Muscle of leg (tissue), 11 donors: Measurements from ENCODE around the gene ALOX5. TPM values are rescaled to one million over a fixed set of nuclear protein-coding genes. Genes with fewer than 3 reads are reported as not detected.
A peak's percentile ranks its signal among the peaks of the same experiment; 100 is the strongest.

Source experiments
- DNase-seq: peaks from one replicate; pipeline ENCODE4 v3.0.0; 2013
- H3K27ac ChIP-seq: one replicate; pipeline ENCODE4 v1.5.1; 2013; ENCODE audit warnings: mild to moderate bottlenecking, low read length, control low read depth
- H3K27me3 ChIP-seq: one replicate; pipeline ENCODE4 v1.6.1; 2013; ENCODE audit warnings: low read length; ENCODE audit not compliant: control insufficient read depth, insufficient read depth
- H3K36me3 ChIP-seq: one replicate; pipeline ENCODE4 v1.6.1; 2013; ENCODE audit warnings: low read length; ENCODE audit not compliant: control insufficient read depth, insufficient read depth
- H3K4me1 ChIP-seq: one replicate; pipeline ENCODE4 v1.6.1; 2013; ENCODE audit warnings: low read length; ENCODE audit not compliant: control insufficient read depth, insufficient read depth
- H3K4me3 ChIP-seq: one replicate; pipeline ENCODE4 v1.5.1; 2013; ENCODE audit warnings: low read length, control low read depth
- H3K9me3 ChIP-seq: replicated peaks from 2 replicates; pipeline ENCODE4 v1.6.1; 2013; ENCODE audit warnings: low read depth, low read length; ENCODE audit not compliant: control insufficient read depth
- WGBS: methylation state at CpG from one replicate; pipeline ENCODE4 v1.1.5; 2013; ENCODE audit warnings: missing lambda C conversion rate; ENCODE audit not compliant: insufficient coverage; 5-methylcytosine and 5-hydroxymethylcytosine counted together
- polyA plus RNA-seq, 8 donors: library from polyadenylated mRNA; unstranded; fragments of 120-200 nt; gene quantifications; one replicate each; pipeline versions ENCODE4 v1.2.1 to v1.2.3, GENCODE V29; 2013; ENCODE audit warnings: inconsistent platforms in 1 of 8, low replicate concordance in 1 of 8; ENCODE audit not compliant: insufficient read length in 8 of 8, insufficient read depth in 1 of 8
- total RNA-seq: library from RNA; stranded (reverse); fragments of 120-200 nt; gene quantifications from one replicate; pipeline ENCODE4 v1.2.4, GENCODE V29; 2013

Gene ALOX5
- total and polyA plus RNA-seq, 9 donors = 0.58 to 1.9 (median 1.2) TPM

DNA sequence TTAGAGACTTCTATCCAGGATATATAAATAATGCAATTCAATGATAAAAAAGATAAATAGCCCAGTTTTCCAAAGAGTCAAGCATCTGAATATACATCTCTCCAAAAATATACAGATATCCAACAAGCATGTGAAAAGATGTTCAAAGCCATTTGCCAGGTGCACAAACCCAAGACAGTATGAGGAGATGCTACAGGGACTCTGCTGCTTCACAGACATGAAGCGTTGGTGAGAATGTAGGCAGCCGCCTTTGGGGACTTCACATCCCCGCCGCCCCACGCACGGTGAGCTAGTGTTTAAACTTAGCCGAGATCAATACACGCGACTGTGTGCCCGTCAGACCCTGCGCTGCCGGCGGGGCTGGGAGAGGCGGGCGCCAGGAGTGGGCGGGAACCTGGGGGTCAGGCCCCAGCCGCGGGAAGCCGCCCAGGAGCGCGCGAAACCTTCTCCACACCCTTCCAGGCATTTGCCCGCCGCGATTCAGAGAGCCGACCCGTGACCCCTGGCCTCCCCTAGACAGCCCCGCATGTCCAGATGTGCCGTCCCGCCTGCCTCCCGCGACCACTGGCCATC is 927 bp upstream of the ALOX5 start:
- H3K9me3 ChIP-seq = no peaks in the 10 kb centered on the region
- H3K36me3 ChIP-seq = no peaks in the 10 kb centered on the region
- no peak for DNase-seq
- H3K27me3 ChIP-seq = peaks cover 50% of the 10 kb centered on the region
- 2% methylated on average over 30 of the region's 32 CpGs for WGBS
- H3K4me1 ChIP-seq = peaks cover 15% of the 10 kb centered on the region
- no peak overlapping the region for H3K27ac ChIP-seq
- peak overlapping the region; percentile 10 for H3K4me3 ChIP-seq

DNA sequence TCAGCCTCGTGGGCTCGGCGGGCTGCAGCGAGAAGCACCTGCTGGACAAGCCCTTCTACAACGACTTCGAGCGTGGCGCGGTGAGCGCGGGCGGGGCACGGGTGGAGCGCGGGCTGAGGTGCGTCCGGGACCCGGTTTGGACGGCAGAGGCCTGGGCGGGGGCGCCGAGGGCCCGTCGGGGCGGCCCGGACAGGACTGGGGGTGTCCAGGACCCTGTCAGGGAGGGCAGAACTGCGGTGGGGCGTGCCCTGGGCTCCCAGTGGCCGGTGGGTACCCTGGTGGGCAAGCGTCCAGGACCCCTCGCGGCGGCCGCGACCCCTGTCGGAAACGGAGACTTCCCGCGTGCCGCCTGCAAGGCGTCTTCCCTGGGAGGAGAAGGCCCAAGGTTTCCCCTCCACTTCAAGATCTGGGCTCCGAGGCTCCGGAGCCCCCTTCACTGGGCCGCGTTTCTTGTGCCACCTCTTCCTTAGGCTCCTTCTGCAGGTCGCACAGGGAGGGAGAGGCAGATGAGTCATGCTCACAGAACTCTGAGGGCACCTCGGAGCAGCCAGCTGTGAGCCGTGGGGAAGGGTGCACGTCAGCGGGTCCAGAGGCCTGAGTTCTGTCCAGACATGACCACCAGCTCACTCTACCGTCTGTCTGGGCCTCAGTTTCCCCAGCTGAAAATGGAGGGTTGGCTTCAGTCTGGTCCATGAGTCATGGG is 485 bp downstream of the ALOX5 start:
- H3K4me1 ChIP-seq = peaks cover 15% of the 10 kb centered on the region
- no peak overlapping the region for H3K27ac ChIP-seq
- peak overlapping the region; percentile 21 for H3K4me3 ChIP-seq
- no peak for DNase-seq
- no peaks in the 10 kb centered on the region for H3K9me3 ChIP-seq
- H3K36me3 ChIP-seq = no peaks in the 10 kb centered on the region
- 4% methylated on average over 34 of the region's 51 CpGs for WGBS
- H3K27me3 ChIP-seq = peaks cover 52% of the 10 kb centered on the region

DNA sequence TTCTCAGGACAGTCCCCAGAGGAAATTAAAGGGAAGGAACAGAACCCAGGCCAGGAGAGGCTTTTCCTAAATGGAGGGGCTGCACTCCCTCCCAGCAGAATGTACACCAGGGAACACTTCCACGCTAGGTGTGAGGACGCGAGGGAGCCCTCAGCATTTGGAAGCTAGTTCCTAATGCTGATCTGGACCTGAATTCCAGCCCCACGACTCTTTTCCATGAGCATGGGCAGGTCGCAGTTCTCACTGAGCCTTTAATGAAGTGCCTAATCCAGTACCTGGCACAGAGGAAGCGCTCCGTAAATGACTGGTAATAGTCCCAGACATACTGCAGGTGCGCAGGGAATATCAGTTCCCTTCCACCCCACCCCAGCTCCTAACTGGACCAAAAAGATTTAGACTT is 1.1 kb downstream of the ALOX5 start:
- no peak for DNase-seq
- Histone ChIP-seq H3K27ac (no peak overlapping the region), H3K9me3 (no peaks in the 10 kb centered on the region), H3K4me1 (peaks cover 20% of the 10 kb centered on the region), H3K27me3 (peaks cover 52% of the 10 kb centered on the region), H3K36me3 (no peaks in the 10 kb centered on the region), H3K4me3 (no peak overlapping the region)
- WGBS = 35% methylated on average over 5 of the region's 8 CpGs

DNA sequence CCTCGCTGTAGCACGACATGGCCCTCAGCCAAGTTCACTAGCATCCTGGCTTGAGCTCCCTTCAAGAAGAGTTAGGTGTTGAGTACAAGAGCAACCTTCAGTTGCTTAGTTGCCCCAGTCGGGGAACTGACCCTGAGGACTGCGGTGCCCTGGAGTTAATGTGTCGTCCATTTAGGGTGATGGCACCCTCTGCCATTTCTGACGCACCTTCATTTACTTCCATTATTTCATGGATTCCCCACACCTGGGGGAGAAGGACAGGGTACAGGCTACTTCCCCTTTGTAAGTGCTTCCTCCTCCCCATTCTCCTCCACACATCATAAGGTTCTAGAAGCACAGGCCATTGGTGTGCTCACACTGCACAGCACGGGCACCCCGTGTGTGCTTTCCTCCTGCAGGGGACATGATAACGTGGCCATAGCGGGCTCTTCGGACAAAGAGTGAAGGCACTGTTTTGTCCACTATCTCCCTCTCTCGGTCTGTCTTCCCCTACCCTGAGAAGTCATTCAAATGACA is 1.8 kb downstream of the ALOX5 start:
- Histone ChIP-seq H3K4me1 (peaks cover 20% of the 10 kb centered on the region), H3K27ac (no peak overlapping the region), H3K9me3 (no peaks in the 10 kb centered on the region), H3K36me3 (no peaks in the 10 kb centered on the region), H3K4me3 (no peak overlapping the region), H3K27me3 (peaks cover 51% of the 10 kb centered on the region)
- no peak for DNase-seq
- WGBS = 76% methylated on average over 8 of the region's 12 CpGs

DNA sequence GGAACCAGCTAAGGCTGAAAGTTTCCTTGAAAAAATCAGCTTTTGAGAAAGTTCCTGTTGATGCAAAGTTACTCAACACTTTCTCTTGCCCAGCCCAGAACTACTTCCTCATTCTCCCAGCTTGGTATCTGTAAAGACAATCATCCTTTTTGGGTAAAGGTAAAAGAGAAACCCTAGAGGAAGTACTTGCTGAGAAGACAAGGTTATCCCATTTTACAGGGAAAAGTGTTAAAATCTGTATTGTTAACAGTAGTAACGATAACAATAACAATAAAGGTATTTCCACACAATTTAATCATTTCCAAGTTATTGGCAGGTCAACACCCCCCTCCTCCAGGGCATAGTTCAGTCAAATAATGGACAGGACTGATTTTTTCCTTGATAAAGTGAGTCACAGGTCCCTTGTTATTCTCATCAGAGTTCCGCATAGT is 2.4 kb downstream of the ALOX5 start:
- H3K4me1 ChIP-seq = peaks cover 20% of the 10 kb centered on the region
- H3K4me3 ChIP-seq = no peak overlapping the region

DNA sequence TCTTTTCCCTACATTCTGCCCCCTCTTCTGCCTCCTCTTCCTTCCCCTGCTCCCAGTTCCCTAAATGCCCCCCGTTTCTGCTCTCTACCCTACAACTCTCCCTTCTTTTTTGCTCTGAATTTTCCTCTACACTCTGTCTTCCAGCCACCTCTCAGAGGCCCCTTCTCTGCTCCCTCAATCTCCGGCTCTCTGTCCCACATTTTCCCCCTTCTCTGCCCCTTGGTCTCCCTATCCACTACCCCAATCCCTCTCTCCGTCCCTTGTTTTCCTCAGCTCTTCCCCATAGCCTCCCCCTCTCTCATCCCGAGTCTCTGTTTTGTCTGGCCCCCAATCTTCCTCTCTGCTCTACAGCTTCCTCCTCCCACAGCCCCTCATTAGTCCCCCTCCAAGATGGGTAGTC is 3.3 kb downstream of the ALOX5 start:
- no peak for DNase-seq
- 53% methylated on average over 4 of the region's 4 CpGs for WGBS
- peaks cover 45% of the 10 kb centered on the region for H3K27me3 ChIP-seq
- H3K4me1 ChIP-seq = peaks cover 20% of the 10 kb centered on the region
- no peaks in the 10 kb centered on the region for H3K36me3 ChIP-seq
- H3K9me3 ChIP-seq = no peaks in the 10 kb centered on the region
- H3K27ac ChIP-seq = no peak overlapping the region
- no peak overlapping the region for H3K4me3 ChIP-seq

More for the DNA sequence above, 2.4 kb downstream of the ALOX5 start:
- Histone ChIP-seq H3K9me3 (no peaks in the 10 kb centered on the region), H3K27ac (no peak overlapping the region), H3K36me3 (no peaks in the 10 kb centered on the region), H3K27me3 (peaks cover 47% of the 10 kb centered on the region)
- DNase-seq = peak; percentile 35
- 90% methylated on average over 1 of the region's 2 CpGs for WGBS

DNA sequence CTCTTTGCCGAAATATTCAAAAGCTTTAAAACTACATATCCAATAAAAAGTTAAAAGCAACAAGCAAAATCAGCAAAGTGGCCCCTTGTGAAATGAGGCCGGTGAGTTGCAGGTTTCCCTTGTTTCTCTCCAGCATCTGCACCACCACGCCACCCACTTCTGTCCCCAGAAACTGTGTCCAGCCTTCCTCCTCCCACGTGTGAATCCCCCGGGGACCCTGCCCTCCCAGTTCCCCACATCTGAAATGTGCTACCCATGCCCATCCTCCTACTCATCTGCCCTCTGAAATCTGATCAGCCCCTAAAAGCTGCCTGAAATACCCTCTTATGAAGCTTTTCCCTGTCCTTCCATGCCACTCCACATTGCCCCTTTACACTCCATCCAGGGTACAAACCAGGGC is 3.8 kb downstream of the ALOX5 start:
- Histone ChIP-seq H3K27me3 (peaks cover 48% of the 10 kb centered on the region), H3K4me1 (peaks cover 20% of the 10 kb centered on the region), H3K9me3 (no peaks in the 10 kb centered on the region), H3K27ac (no peak overlapping the region), H3K36me3 (no peaks in the 10 kb centered on the region), H3K4me3 (no peak overlapping the region)
- 38% methylated on average over 4 of the region's 5 CpGs for WGBS
- DNase-seq = no peak

DNA sequence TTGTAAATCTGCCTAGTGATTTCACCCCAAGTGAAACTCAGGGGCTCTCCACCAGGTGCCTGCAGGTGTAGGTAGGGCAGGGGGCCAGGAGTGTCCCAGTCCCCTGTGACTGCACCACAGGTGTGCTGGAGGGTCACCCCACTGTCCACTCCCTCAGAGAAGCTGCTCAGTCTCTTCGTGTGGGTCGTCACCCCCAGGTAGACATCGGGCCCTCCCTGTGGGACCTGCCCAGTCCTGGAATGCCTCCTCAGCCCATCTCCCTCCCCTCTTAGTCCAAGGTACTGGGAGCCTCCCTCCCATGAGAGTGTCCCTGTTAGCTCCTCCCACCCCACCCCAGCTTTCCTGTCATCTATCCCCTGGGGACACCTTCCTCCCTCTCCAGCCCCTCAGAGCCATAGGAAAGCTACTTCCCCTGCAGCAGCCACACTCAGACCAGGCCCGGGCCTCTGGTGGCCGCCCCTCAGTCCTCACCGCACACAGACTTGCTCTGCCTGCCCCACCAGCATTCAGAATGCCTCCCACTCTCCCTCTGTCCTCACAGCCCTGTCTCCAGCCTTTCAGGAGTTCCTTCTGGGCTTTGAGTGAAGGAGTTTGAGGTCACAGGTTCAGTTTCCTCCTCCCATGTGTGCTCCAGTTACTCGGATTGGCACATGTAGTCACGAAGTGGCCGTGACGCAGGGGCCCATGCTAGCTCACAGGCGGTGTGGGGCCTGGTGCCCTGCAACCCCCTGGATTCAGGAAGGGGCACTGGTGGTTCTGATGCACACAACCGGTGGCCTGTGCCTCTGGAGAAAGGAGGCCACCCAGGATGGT is 5.1 kb downstream of the ALOX5 start:
- Histone ChIP-seq H3K4me3 (no peak overlapping the region), H3K4me1 (peaks cover 12% of the 10 kb centered on the region), H3K9me3 (no peaks in the 10 kb centered on the region), H3K36me3 (no peaks in the 10 kb centered on the region), H3K27ac (no peak overlapping the region), H3K27me3 (peaks cover 37% of the 10 kb centered on the region)
- 69% methylated on average over 8 of the region's 12 CpGs for WGBS
- DNase-seq = no peak

DNA sequence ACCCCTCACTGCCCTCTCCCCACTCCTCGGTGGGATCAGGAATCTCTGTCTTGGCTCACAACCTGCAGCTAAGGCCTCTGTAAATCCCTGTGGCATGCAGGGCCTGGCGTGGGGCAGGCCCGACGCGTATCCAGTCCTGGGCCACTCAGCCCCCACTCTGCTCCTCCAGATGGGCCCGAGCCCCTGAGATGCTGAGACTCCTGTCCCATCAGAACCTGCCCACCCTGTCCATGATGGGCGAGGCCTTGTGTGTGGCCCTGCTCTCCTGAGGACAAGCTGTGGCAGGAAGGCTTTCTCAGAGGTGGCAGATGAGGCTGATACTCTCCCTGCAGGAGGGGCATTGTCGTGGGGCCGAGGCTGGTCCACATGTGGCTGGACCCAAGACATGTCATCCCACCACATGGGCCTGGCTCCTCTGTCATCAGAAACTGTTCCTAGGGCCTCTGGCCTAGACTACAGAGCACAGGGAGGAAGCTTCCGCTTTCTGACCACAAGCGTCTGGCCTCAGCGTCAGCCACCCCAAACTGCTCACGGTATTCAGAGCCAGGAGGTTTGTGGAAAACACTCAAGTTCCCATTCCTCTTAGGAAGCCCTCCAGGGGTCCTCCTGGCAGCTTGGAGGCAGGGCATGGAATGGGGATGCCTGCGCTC is 6.0 kb downstream of the ALOX5 start:
- DNase-seq = peak; percentile 72
- Histone ChIP-seq H3K4me3 (no peak overlapping the region), H3K27ac (peak overlapping the region; percentile 42), H3K36me3 (no peaks in the 10 kb centered on the region), H3K27me3 (peaks cover 28% of the 10 kb centered on the region), H3K9me3 (no peaks in the 10 kb centered on the region), H3K4me1 (peaks cover 5% of the 10 kb centered on the region)
- 74% methylated on average over 13 of the region's 14 CpGs for WGBS
